Suprapubic skin (tissue), 3 donors: ENCODE data around the gene TEAD4.

Source experiments
- CTCF ChIP-seq, 2 donors: fragments of 200-600 bp in 1 of 2; fragments of 450-650 bp in 1 of 2; sonication (generic) in 1 of 2; IDR thresholded peaks; one replicate each; pipeline ENCODE4 v1.5.1; 2016 to 2019; ENCODE audit warnings: antibody characterized with exemption in 2 of 2, mild to moderate bottlenecking in 1 of 2, moderate library complexity in 1 of 2
- POLR2A ChIP-seq, 2 donors: fragments of 450-650 bp; IDR thresholded peaks; one replicate each; pipeline ENCODE4 v1.6.1; 2017; ENCODE audit warnings: antibody characterized with exemption in 2 of 2, mild to moderate bottlenecking in 2 of 2, moderate library complexity in 2 of 2

GRCh38 chr12:3055026-3055703, 96.0 kb downstream of the TEAD4 start:
- TF ChIP-seq POLR2A (IDR thresholded peaks at IDR 0.05) (no peak), CTCF (IDR thresholded peaks at IDR 0.05) (no peak)
